Activated naive CD8-positive, alpha-beta T cell treated with anti-CD3 and anti-CD28 coated beads for 36 hours (primary cell): Measurements from ENCODE around the gene MCM7. TPM values are rescaled to one million over a fixed set of nuclear protein-coding genes. Genes with fewer than 3 reads are reported as not detected.
A peak's percentile ranks its signal among the peaks of the same experiment; 100 is the strongest.

ENCODE experiments used
- DNase-seq: peaks from one replicate; pipeline ENCODE4 v3.0.0; 2021
- H3K27ac Mint-ChIP-seq: one replicate; pipeline ENCODE4 v1.8.0; 2022; ENCODE audit warnings: mild to moderate bottlenecking, moderate library complexity, mixed read lengths
- H3K27me3 Mint-ChIP-seq: one replicate; pipeline ENCODE4 v1.8.0; 2022; ENCODE audit warnings: mild to moderate bottlenecking, mixed read lengths
- H3K36me3 Mint-ChIP-seq: one replicate; pipeline ENCODE4 v1.8.0; 2021; ENCODE audit warnings: mild to moderate bottlenecking, mixed read lengths
- H3K4me1 Mint-ChIP-seq: one replicate; pipeline ENCODE4 v1.8.0; 2021; ENCODE audit warnings: mixed read lengths
- H3K4me3 Mint-ChIP-seq: one replicate; pipeline ENCODE4 v1.8.0; 2022; ENCODE audit warnings: mild to moderate bottlenecking, moderate library complexity, mixed read lengths
- H3K9me3 Mint-ChIP-seq: one replicate; pipeline ENCODE4 v1.8.0; 2022; ENCODE audit warnings: mixed read lengths
- total RNA-seq, 2 experiments: library from RNA; stranded (reverse); gene quantifications; one replicate each; pipeline ENCODE4 v1.2.3, GENCODE V29; 2021

Gene MCM7
- total RNA-seq, 2 experiments from 2014 or later, result 476 to 482 TPM

DNA sequence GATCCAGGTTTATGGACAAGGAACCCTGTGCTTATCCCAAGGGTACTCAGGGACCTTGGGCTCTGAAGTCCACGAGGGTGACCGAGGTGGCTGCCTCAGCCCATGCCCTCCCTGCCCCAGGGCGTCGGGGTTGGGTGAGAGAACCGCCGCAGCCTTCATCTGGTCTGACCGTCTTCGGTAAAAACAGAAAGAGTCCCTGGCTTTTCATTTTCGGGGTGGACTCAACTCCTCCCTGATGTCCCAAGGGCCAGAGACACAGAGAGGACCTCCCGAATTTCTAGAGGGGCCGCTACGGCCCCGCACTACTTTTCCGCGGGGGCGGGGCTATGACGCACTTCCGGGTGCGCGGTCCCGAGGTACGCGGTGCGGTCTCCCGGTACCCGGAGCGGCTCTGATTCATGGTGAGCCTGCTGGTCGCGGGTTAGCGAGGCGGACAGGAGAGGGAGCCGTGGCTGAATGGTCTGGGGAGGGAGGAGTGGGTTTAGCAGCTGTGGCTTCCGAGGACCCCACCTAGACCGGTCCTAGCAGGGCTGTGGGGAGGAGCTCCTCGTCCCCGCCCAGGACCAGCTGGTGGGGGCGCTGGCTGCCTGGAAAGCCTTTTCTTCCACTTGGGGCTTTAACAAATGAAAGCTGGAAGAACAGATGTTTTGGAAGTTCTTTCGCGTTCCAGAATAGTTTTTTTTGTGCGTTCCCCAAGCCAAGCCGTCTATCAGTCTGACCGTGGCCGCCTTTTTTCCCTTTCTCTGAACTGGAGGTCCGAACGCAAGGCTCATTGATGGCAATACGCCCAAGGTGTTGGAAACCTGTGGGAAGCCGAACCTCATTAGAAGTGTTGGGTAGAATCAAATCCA lies 51.5 kb downstream of the MCM7 start, which contains the start of gene ZSCAN21:
TSS of gene ZSCAN21 (plus strand) at position 334 of the 851 bp plus-strand sequence. CDS start 7,233 bp downstream, outside the sequence.
- no peaks in the 10 kb centered on the region for H3K9me3 Mint-ChIP-seq
- H3K4me3 Mint-ChIP-seq, result peak within 1 kb of the TSS; percentile 89
- peak; percentile 84 for DNase-seq
- peaks cover 20% of the 10 kb centered on the region for H3K4me1 Mint-ChIP-seq
- H3K36me3 Mint-ChIP-seq, result no peaks in the 10 kb centered on the region
- no peaks in the 10 kb centered on the region for H3K27me3 Mint-ChIP-seq
- peak within 1 kb of the TSS; percentile 92 for H3K27ac Mint-ChIP-seq

- H3K9me3 Mint-ChIP-seq, result no peaks in the 10 kb centered on the region
- H3K4me1 Mint-ChIP-seq, result peaks cover 21% of the 10 kb centered on the region
- H3K27me3 Mint-ChIP-seq, result no peaks in the 10 kb centered on the region
- peak overlapping the region; percentile 56 for H3K4me3 Mint-ChIP-seq
- no peak for DNase-seq
- peak overlapping the region; percentile 27 for H3K27ac Mint-ChIP-seq
- H3K36me3 Mint-ChIP-seq, result no peaks in the 10 kb centered on the region
Measured at GRCh38 chr7:100048680-100049079, 52.5 kb downstream of the MCM7 start.

DNA sequence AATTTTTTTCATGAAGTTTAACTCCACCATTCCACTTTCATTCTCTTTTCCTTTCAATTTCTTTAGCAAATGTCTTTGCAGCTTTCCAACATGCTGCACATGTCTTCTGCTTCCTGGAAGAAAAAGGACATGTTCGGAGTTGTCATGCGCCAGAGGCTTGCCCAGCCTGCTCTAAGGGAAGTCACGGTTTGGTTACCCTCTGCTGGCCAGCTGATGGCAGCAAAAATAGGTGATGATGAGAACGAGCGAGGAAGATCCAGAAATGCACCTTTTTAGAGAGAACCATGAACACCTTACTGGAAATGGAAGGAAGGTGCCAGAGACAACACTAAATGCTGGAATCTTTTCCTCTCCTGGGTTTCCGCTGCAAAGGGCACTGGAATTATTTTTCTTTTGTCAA lies 56.5 kb downstream of the MCM7 start:
- H3K27me3 Mint-ChIP-seq, result no peaks in the 10 kb centered on the region
- peaks cover 2% of the 10 kb centered on the region for H3K9me3 Mint-ChIP-seq
- no peak for DNase-seq
- H3K4me3 Mint-ChIP-seq, result peak overlapping the region; percentile 11
- H3K36me3 Mint-ChIP-seq, result peaks cover 8% of the 10 kb centered on the region
- H3K27ac Mint-ChIP-seq, result no peak overlapping the region
- H3K4me1 Mint-ChIP-seq, result peaks cover 21% of the 10 kb centered on the region

Other genes with a start within 250 kb of the MCM7 start
- gene OR2AE1, start 224.4 kb downstream of the MCM7 start, total RNA-seq, result not detected
- 10 to 100 TPM; 21.0 to 21.8 TPM for gene TRIM4, start 181.9 kb downstream of the MCM7 start, total RNA-seq
- 1 to 10 TPM in 1 of 2 experiments, under 1 TPM in 1; 0.52 to 1.2 TPM for gene GJC3, start 171.8 kb downstream of the MCM7 start, total RNA-seq
- gene AZGP1, start 125.4 kb downstream of the MCM7 start, total RNA-seq, result not detected
- 10 to 100 TPM; 38.6 to 41.5 TPM for gene ZKSCAN1, start 85.8 kb downstream of the MCM7 start, total RNA-seq
- 1 to 10 TPM; 9.0 to 9.4 TPM for gene ZSCAN21, start 51.6 kb downstream of the MCM7 start, total RNA-seq
- gene ZNF3, start 19.7 kb downstream of the MCM7 start, total RNA-seq, result 10 to 100 TPM; 21.1 to 22.3 TPM
- 10 to 100 TPM; 96.3 to 97.2 TPM for gene COPS6, start 12.4 kb downstream of the MCM7 start, total RNA-seq
- 10 to 100 TPM; 13.0 to 13.1 TPM for gene AP4M1, start 246 bp upstream of the MCM7 start, total RNA-seq
- gene TAF6, start 18.0 kb upstream of the MCM7 start, total RNA-seq, result 10 to 100 TPM; 59.7 to 61.1 TPM
- 10 to 100 TPM; 10.1 to 10.2 TPM for gene CNPY4, start 18.2 kb upstream of the MCM7 start, total RNA-seq
- 1 to 10 TPM; 3.2 to 3.3 TPM for gene MBLAC1, start 25.6 kb upstream of the MCM7 start, total RNA-seq
- 100 to 1,000 TPM; 101 to 104 TPM for gene LAMTOR4, start 47.5 kb upstream of the MCM7 start, total RNA-seq
- gene TRAPPC14, start 57.3 kb upstream of the MCM7 start, total RNA-seq, result 10 to 100 TPM; 17.0 to 20.0 TPM
- gene GAL3ST4, start 67.2 kb upstream of the MCM7 start, total RNA-seq, result 1 to 10 TPM; 2.9 to 3.6 TPM
- gene GPC2, start 76.0 kb upstream of the MCM7 start, total RNA-seq, result 1 to 10 TPM; 3.6 to 3.9 TPM
- 10 to 100 TPM; 21.1 to 21.4 TPM for gene STAG3, start 76.5 kb upstream of the MCM7 start, total RNA-seq
- 10 to 100 TPM; 33.4 to 34.5 TPM for gene PVRIG, start 118.6 kb upstream of the MCM7 start, total RNA-seq
- gene SPDYE3, start 206.3 kb upstream of the MCM7 start, total RNA-seq, result not detected